ENCODE results near the gene CSPG4.
"Not testable (repeated sequence)": the region's sequence is repeated elsewhere in the genome, so short reads cannot be mapped to it uniquely, and the experiment has no call there.

The CSPG4 gene

GRCh38 chr15:75705854-75706681, 6.6 kb downstream of the CSPG4 start:
- no peak for DNase-seq (ENCODE audit: low read depth)
- H3K4me3 ChIP-seq (ENCODE audit: control insufficient read depth, low read depth, low read length), result no peak overlapping the region
- TF ChIP-seq CTCF (IDR thresholded peaks at IDR 0.05; ENCODE audit: control insufficient read depth, insufficient read depth, low read depth, low read length, missing control alignments), result no peak

GRCh38 chr15:75705375-75705774, 7.3 kb downstream of the CSPG4 start:
- DNase-seq (ENCODE audit: low read depth); H3K4me3 ChIP-seq (ENCODE audit: control insufficient read depth, low read depth, low read length): not testable (repeated sequence)

GRCh38 chr15:75704618-75705017, 8.0 kb downstream of the CSPG4 start:
- H3K4me3 ChIP-seq (ENCODE audit: control insufficient read depth, low read depth, low read length), result no peak overlapping the region
- TF ChIP-seq CTCF (IDR thresholded peaks at IDR 0.05; ENCODE audit: control insufficient read depth, insufficient read depth, low read depth, low read length, missing control alignments), result no peak
- no peak for DNase-seq (ENCODE audit: low read depth)

- H3K4me3 ChIP-seq (ENCODE audit: control insufficient read depth, low read depth, low read length), result no peak overlapping the region
- DNase-seq (ENCODE audit: low read depth), result no peak
- TF ChIP-seq CTCF (IDR thresholded peaks at IDR 0.05; ENCODE audit: control insufficient read depth, insufficient read depth, low read depth, low read length, missing control alignments), result no peak
These were observed 8.4 kb downstream of the CSPG4 start for GRCh38 chr15:75704263-75704615.

- not testable (repeated sequence) for H3K4me3 ChIP-seq (ENCODE audit: control insufficient read depth, low read depth, low read length)
These were observed 9.0 kb downstream of the CSPG4 start for GRCh38 chr15:75703440-75704262.

GRCh38 chr15:75702436-75702835, 10.2 kb downstream of the CSPG4 start:
- H3K4me3 ChIP-seq (ENCODE audit: control insufficient read depth, low read depth, low read length), result no peak overlapping the region
- DNase-seq (ENCODE audit: low read depth), result no peak
- TF ChIP-seq CTCF (IDR thresholded peaks at IDR 0.05; ENCODE audit: control insufficient read depth, insufficient read depth, low read depth, low read length, missing control alignments), result no peak

More at GRCh38 chr15:75703440-75704262, 9.0 kb downstream of the CSPG4 start:
- DNase-seq (ENCODE audit: low read depth), result not testable (repeated sequence)

GRCh38 chr15:75701071-75702003, 11.3 kb downstream of the CSPG4 start:
- H3K4me3 ChIP-seq (ENCODE audit: control insufficient read depth, low read depth, low read length); DNase-seq (ENCODE audit: low read depth): not testable (repeated sequence)

- not testable (repeated sequence) for DNase-seq (ENCODE audit: low read depth); H3K4me3 ChIP-seq (ENCODE audit: control insufficient read depth, low read depth, low read length)
These were observed 12.4 kb downstream of the CSPG4 start for GRCh38 chr15:75699961-75700874.

GRCh38 chr15:75699517-75699916, 13.1 kb downstream of the CSPG4 start:
- H3K4me3 ChIP-seq (ENCODE audit: control insufficient read depth, low read depth, low read length); DNase-seq (ENCODE audit: low read depth): not testable (repeated sequence)

GRCh38 chr15:75697974-75698747, 14.5 kb downstream of the CSPG4 start:
- H3K4me3 ChIP-seq (ENCODE audit: control insufficient read depth, low read depth, low read length); DNase-seq (ENCODE audit: low read depth): not testable (repeated sequence)
